Activated CD8-positive, alpha-beta memory T cell treated with anti-CD3 and anti-CD28 coated beads for 48 hours (primary cell): ENCODE data around the gene TAC4.

Source experiments
- DNase-seq, 3 experiments: peaks; one replicate each; pipeline ENCODE4 v3.0.0-alpha.2; 2020; ENCODE audit warnings: low read depth in 2 of 3, low spot score in 2 of 3

Gene TAC4, protein sequence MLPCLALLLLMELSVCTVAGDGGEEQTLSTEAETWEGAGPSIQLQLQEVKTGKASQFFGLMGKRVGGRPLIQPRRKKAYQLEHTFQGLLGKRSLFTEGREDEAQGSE

DNA sequence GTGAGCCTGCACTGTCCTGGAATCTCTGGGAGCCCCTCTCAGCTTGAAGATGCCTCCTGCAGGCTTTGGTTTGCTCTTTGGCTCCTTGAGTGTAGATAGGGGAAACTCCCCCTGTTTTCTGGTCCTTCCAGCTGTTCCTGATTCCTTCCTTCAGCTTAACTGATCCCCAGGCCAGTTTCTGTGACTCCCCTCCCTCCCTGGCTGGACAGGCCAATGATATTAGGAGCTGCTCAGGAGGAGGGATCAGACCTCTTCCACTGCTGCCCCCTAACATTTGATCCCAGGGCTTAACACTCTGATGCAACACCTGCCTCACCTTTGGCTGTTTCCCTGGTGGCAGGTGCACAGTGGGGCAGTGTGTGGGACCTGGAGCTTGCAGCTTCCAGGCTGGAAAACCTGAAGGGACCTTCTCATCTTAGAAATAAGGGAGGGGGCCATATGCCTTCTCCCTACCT lies at the start of gene TAC4:
Gene TAC4 (minus strand): TSS at position 51 of the 455 bp plus-strand sequence. CDS start 52 bp downstream, outside the sequence.
- DNase-seq = no peak

DNA sequence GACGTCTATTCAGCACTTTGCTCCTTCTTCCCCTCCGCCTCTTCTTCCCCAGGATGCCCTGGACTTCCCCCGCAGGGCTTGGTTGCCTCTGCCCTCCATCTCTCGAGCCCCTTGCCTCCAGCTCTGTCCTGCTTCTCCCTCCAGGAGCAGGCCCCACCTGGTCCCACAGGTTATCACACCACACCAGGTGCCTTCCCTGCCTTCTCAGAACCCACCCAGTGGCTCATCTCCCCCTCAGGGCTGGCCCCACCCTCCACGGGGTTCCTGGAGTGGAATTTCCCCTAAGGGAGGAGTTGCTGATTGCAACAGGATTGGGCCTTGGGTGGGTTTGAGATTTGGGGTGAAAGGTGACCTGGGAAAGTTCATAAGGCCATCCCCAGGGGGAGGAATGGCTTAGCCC lies 49.0 kb upstream of the TAC4 start:
- no peak for DNase-seq

DNA sequence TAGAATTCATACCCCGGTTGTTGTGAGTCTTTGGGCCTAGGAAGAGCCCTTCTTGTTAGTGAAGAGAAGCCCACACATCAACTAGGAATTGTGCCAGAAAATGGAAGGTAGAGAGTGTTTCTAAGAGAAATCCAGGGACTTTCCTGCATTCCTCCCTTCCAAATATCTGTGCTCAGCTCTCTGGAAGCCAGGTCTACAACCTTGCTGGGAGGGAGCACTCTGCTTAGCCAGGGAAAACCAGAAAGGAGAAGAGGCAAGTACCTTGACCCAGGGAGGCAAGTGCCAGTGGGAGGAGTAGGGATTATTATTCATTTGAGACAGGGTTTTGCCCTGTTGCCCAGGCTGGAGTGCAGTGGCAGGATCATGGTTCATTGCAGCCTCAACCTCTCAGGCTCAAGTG lies 48.4 kb upstream of the TAC4 start:
- no peak for DNase-seq

DNA sequence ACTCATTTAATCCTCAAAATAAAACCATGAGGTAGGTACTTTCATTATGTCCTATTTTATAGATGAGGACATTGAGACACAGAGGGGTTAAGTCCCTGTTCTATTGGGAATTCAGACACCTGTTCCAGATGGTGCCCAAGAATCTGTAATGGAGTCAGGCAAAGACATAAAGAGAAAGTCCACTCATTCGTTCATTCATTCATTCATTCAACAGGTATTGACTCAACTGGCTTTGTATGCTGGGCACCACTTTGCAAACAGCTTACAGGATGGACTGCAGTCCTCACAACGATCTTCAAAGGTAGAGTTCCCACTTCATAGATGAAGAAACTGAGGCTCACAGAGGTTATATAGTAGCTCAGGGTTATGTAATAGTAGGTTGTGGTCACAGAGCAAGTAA lies 47.9 kb upstream of the TAC4 start:
- DNase-seq = no peak

DNA sequence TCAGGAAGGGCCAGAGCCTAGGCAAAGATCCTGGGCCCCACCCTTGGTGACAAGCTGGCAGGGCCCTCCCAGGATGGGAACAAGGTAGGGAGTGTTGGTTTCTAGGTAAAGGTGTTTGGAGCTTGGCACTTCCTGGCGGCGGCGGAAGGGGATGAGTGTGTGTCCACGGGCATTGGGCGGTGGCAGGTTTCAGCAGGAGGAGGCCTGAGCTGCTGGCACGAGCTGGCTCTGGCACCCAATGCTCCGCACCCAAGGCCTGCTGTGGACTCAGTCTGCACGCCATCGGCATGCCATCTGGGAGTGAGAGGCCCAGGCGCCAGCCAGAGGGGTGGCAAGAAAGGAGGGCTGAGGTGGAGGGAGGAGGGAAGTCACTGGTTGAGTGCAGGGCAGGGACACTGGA lies 46.9 kb upstream of the TAC4 start:
- DNase-seq = no peak

DNA sequence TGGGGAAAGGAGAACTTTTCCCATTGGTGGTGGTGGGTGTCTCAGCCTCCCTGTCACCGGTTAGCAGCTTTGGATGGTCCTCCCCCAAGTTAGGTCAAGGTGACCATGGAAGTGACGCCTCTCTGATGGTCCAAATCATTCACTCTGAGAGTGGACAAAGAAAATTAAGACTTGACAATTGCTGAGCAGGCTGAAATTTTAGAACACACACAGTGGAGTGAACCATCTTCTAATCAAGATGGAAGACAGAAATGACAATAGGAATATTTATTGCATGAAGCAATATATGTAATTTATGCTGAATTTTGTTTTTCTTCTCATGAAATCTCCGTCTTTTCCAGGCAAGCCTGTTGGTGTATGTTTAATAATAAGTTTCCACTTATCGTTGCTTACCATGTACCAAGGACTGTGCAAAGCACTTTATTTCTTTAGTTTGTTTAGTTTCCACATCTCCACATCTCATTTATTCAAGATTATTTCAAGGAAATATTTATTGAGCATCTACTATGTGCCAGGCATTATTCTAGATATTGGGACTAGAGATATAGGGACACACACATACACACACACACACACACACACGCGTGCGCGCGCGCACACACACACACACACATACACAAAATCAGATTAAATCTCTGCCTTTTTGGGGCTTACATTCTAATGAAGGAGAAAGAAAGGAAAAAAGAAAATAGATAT lies 44.0 kb upstream of the TAC4 start:
- DNase-seq = no peak

DNA sequence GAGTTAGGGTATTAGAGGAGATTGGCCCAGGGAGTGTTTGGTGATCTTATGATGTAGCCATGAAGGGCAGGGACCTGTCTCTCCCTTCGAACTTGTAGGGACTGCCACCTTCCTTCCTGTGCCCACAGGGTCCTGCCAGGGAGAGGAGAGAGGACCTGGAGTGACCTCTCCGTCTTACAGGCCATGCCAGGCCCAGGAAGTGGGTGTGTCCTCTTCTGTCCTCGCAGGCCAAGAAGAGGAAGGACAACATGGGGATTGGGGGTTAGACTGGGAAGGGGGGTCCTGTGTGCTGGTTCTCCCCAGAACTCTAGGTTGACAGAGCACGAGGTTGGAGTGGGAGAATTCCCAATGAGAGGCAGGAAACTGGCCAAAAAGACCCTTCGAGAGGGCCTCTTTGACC lies 43.4 kb upstream of the TAC4 start:
- DNase-seq = no peak

DNA sequence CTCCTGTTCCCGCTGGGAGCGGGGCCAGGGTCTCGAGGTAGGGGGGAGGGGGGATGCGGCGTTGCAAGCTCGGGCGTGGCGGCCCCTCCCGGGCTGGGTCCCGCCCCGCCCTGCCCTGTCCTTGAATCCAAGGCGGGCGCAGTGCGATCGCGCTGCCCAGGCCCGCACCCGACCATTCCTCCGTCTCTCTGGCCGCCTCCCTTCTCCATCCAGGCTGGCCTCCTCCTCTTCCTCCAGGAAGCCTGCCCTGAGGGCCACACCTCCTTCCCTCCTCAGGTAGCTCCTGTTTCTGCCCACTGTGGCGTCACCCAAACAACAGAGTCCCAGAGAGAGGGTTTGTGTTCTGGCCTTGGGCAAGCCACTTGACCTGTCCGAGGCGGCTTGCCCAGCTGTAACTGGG lies 43.0 kb upstream of the TAC4 start:
- DNase-seq = no peak

DNA sequence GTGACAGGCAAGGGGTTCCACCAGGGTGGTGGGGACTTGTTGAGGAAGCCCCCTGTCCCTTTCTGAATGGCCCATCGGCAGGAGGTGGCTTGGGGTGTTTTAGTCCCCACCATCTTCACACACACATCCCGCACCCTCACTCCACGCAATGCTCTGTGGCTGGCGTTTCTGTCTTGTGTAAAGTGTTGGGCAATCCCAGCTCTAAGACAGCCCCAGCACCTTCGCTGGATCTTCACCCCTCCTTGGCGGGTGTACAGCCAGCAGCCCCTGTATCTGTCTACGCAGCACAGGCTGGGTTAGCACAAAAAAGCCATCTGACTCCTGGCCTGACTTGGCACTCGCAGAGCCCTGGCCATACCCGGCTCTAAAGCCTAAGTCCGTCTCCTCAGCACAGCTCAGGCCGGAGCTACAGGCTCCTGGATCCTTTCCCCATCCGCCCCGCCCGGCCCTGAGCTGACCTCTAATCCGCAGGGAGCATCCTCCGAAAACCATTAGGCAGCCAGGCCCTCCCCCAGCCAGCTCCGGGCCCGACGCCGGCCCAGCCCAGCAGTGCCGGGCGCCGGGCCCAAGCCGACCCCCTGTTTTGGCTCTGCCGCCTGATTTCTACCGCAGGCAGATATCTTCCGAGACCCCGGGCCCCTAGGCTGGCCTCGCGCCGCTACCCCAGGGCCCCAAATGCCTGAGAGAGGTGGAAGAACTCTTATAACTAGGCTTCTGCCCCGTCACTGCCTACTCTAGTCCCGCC lies 42.4 kb upstream of the TAC4 start:
- no peak for DNase-seq

DNA sequence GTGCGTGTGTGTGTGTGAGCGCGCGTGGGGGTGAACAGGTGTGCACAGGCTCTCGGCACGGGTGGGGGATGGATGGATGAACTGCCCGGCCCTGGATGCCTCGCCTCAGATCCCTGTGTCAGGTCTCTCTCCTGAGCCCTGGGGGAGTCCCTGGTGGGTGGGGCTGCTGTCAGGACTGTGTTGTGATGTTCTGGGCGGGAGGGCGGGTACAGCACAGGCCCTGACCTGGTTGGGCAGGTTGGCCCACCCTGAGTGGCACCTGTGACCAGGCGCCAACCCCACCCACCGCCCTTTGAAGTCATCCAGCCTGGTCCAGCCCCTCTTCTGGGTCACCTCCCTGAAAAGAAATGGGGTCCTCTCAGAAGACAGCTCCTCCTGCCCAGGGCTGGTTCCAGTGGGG lies 41.6 kb upstream of the TAC4 start:
- DNase-seq = no peak

DNA sequence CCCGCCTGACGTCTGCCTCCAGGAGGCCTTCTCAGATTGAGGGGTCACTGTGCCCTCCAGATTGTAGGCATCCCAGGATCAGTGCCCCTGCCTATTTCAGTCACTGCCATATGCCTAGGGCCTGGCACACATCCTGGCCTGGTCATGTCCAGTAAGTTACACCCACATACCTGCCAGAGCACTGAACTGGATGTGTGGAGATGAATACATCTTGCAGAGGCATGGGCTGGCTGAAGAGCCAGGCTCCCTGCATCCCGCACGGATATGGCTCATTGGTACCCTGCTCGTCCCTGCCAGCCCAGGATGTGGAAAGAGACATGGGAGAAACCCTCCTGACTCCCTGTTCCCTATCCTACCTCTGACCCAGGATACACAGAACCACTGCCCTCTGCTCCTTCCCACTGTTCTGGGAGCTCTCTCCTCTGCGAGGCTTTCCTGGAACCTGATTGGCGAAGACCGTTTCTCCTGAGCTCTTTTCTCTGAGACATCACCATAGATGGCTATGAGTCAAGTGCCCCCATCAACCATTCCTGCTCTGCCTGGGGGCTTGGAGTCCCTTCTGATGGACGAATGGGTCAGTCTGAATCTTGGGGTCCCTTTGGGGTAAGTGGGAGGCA lies 40.0 kb upstream of the TAC4 start:
- DNase-seq = no peak

DNA sequence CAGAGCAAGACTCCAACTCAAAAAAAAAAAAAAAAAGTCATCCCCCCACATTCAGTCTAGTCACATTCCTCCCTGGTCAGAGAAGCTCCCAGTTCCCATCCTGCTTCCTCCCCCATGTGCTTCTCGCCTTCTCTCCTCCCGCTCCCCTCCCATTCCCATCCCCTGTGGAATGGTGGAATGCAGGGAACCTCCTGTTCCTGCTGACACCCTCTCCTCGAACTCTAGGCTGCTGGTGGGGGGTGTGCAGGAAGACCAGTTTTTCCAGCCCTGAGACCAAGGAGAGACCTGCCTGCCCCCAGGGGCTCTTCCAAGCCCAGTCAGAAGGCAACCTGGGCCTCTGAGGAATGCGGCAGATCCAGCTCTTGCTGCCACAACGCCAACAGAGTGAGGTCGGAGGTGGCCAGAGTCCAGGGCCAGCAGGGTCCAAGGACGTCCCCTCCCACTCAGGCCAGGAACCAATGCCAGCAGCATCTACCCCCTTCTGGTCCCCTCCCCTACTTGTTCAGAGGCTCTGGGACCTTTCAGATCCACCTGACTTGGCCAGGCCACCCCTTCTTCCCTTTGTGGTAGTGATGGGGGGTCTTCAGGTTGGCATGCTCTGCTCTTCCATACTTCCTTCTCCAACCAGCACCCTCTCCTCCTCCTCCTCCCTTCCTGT lies 39.3 kb upstream of the TAC4 start:
- no peak for DNase-seq

DNA sequence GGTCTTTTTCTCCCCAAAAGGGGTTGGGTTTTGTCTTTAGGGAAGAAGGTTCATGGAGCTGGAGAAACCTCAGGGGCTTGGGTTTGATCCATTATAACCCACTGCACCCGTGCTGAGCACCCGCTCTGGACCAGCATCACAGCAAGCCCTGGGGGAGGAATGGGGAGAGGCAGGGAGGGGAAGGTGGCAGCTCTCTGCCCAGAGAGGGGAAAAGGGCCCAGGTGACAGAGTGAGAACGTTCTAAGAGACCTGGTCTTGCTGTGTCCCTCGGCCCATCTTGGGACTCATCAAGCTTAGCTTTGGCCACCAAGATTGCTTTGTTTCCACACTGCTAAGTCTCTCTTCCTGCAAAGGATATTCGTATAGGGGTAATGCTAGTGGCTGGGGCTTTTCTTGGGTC lies 38.2 kb upstream of the TAC4 start:
- DNase-seq = no peak

DNA sequence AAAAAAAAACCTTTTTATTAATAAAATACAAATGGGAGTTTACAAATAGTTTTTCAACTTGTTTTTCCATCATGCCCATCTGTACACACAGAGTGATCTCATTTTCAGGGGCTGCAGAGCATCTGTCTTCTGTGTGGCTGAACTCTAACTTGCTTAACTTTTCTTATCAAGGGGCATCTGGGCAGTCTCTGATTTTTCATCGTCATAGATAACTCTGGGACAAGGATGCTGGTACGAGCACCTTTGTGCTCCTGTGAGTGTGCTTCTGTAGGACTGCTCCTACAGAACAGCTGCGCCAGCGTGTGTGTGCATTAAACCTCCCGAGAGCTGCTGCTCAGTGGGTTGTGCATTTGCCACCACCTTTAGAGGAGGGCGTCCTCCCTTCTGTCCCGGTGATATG lies 34.6 kb upstream of the TAC4 start:
- no peak for DNase-seq

DNA sequence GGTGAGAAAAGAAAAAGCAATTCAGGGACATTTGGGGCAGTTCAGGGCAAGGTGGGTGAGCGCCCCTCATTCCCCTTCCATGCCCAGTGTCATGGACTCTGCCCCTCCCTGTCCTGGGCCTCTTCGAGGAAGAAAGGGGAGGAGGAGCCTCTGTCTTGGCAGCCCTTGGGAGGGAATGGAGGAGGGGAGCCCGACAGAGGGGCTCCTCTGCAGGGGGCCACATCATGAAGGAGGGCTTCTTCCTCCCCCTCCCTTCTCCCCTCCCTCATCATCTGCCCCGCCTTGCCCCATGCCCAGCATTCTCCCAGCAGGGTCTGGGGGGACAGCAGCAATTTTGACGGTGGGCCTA lies 33.2 kb upstream of the TAC4 start:
- DNase-seq = no peak

DNA sequence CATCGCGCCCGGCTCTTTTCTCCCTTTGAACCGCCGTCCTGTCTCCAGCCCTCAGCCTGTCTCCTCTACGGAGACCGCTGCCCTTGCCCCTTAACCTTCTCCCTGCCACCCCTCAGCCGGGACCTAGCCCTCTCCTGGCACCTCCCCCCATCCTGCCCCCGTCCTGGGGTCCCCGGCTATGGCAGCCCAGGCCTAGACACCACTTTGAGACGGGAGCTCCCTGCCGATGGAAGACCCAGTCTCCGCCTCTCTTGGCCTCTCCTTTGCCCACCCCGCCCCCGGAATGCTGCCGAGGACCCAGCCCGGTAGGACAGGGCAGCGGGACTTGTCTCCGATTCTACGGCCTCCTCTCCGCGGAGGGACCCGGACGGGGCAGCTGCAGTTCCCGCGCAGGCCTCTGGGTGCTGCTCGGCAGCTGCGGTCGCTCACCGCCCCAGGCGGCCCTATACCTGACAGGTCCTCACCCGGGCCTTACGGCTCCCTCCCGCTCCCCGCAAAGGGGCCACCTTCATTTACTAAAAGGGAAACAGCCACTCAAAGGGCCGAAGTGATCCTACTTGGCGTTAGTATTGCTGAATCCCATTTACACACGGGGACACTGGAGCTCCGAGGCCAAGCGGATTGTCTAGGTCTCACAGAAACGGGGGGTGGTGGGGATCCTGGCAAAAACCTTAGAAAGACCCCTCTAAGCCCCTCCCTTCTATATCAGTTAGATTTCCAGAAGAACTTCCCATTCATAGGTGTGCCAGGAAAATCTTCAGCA lies 32.6 kb upstream of the TAC4 start:
- DNase-seq = peak; percentile 45 to 68 (median 51)

DNA sequence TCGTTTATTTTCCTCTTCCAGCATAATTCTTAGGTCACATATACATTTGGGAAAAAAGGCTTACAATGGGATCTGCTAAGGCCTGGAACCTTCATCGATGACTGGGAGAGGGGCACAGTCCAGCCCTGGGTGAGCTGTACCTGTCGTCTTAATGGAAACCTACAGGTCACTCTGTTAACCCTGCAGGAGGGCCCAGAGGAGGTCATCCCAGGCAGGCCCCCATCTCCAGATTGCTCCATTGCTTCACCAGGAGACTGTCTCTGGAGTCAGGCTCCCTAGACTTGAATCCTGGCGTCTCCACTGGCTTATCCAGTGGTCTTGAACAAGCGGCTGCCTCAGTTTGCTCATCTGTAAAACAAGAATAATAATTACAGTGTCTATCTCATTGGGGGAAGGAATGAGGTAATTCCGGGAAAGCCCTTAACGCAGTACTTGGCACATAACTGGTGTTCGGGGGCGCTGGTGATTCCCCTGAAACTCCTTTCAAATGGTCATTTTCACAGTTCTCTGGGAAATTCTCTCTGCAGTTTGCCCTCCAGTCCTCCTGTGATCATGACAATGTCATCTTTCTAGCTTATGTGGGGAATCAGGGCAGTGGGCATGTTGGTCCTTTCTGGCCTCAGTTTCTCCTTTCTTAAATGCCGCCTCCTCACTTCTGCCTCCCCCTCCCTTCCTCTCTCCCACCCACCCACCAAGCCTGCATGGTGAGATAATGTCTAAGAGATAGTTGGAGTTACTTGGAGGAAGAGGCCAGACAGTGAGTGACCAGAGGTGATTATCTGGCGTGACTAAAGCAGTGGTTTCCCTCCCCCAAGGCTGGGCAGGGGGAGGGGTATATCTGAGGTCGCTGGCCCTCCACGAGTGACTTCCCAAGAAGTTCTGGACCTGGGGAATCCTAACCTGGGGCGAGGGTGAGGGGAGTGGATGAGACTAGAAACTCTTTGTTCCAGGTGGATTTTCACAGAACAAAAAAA lies 31.3 kb upstream of the TAC4 start:
- no peak for DNase-seq

DNA sequence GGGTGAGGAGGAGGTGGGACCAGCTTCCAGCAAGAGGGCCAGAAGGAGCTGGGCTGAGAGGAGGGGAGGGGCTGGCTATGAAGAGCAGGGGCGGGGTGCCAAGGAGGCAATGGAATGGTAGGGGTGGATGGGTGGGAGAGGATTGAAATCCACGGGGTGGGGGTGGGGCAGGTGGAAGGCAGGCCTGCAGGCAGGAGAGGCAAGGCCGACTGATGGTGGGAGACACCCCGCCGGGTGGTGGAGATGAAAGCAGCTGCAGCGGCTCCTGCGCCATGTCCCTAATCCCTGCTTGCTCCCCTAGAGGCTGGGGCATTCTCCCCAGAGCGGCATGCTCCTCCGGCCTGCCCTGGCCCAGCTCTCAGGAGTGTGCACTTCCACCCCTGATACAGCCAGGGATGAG lies 27.8 kb upstream of the TAC4 start:
- no peak for DNase-seq

DNA sequence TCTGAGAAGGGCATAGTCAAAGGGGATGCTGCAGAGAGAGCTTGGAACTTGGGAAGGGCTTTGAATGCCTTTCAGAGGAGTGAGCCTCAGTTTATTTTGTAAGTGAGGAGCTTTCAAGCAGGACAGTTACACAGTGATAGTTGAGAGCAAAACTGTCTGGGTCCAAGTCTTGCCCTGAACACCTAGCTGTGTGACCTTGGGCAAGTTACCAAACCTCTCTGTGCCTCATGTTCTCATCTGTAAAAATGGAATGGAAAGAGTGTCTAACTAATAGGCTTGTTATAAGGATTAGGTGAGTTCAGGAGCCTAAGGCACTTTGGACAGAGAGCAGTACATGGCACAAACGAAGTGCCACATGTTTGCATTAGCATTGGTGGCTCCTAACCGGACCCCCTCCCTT lies 27.0 kb upstream of the TAC4 start:
- no peak for DNase-seq

DNA sequence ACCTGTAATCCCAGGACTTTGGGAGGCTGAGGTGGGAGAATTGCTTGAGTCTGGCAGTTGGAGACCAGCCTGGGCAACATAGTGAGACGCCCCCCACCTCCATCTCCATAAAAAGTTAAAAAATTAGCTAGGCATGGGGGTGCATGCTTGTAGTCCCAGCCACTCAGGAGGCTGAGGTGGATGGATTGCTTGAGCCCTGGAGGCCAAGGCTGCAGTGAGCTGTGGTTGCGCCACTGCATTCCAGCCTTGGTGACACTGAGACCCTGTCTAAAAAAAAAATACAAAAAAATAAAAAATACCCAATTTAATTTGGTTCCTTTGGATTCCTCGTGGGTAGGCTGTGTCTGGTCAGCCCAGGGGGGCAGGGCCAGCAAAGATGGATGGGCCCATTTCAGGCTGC lies 26.1 kb upstream of the TAC4 start:
- DNase-seq = no peak
